ENCODE results near the gene ETS1.
A peak's percentile ranks its signal among the peaks of the same experiment; 100 is the strongest.

The ETS1 gene

GRCh38 chr11:128535468-128536457 lies 51.6 kb downstream of the ETS1 start:
- no peak for DNase-seq

GRCh38 chr11:128533472-128533871 lies 53.9 kb downstream of the ETS1 start:
- DNase-seq = no peak

- DNase-seq = no peak
Observed at GRCh38 chr11:128532572-128533091, 54.7 kb downstream of the ETS1 start.

GRCh38 chr11:128532016-128532571 lies 55.3 kb downstream of the ETS1 start:
- DNase-seq = no peak

GRCh38 chr11:128531588-128531987 lies 55.8 kb downstream of the ETS1 start:
- DNase-seq = no peak

GRCh38 chr11:128530118-128531074 lies 57.0 kb downstream of the ETS1 start:
- DNase-seq = peak; percentile 13

- DNase-seq = no peak
Observed at GRCh38 chr11:128528294-128528693, 59.1 kb downstream of the ETS1 start.

- no peak for DNase-seq
Observed at GRCh38 chr11:128527046-128527445, 60.3 kb downstream of the ETS1 start.

GRCh38 chr11:128525411-128526243 lies 61.7 kb downstream of the ETS1 start:
- DNase-seq = peak; percentile 47

GRCh38 chr11:128524172-128524571 lies 63.2 kb downstream of the ETS1 start:
- no peak for DNase-seq

- no peak for DNase-seq
Observed at GRCh38 chr11:128523641-128524040, 63.7 kb downstream of the ETS1 start.

GRCh38 chr11:128522943-128523518 lies 64.3 kb downstream of the ETS1 start:
- peak; percentile 65 for DNase-seq

- DNase-seq = peak; percentile 94
Observed at GRCh38 chr11:128522055-128522942, 65.1 kb downstream of the ETS1 start.

- peak; percentile 48 for DNase-seq
Observed at GRCh38 chr11:128521682-128522054, 65.7 kb downstream of the ETS1 start.

GRCh38 chr11:128520888-128521681 lies 66.3 kb downstream of the ETS1 start:
- peak; percentile 40 for DNase-seq

GRCh38 chr11:128520206-128520887 lies 67.0 kb downstream of the ETS1 start:
- DNase-seq = peak; percentile 38

- DNase-seq = no peak
Observed at GRCh38 chr11:128519338-128519737, 68.0 kb downstream of the ETS1 start.

- DNase-seq = no peak
Observed at GRCh38 chr11:128518493-128519207, 68.7 kb downstream of the ETS1 start.

All from CD4-positive, alpha-beta T cell treated with Interleukin-6 for 4 hours (primary cell).